ENCODE results near the gene CLPSL1.

Gene CLPSL1

DNA sequence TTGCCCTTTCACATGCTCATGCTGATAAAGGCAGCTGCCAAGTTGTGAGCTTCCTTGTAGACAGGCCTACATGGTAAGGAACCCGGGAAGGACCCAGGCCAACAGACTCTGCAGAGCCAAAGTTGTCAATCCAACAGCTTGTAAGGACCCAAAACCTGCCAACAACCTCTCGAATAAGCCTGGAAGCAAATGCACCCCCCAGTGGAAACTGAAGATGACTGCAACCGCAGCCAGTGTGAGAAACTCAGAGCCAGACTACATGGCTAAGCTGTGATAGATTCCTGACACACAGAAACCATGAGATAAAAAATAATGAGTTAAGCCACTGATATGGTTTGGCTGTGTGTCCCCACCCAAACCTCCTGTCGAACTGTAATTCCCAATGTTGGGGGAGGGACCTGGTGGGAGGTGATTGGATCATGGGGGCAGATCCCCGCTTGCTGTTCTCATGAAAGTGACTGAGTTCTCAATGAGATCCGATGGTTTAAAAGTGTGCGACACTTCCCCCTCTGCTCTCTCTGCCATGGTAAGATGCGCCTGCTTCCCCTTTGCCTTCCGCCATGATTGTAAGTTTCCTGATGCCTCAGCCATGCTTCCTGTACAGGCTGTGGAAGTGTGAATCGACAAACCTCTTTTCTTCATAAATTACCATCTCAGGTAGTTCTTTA lies 23.2 kb upstream of the CLPSL1 start:
- TF ChIP-seq, protein P1, sequence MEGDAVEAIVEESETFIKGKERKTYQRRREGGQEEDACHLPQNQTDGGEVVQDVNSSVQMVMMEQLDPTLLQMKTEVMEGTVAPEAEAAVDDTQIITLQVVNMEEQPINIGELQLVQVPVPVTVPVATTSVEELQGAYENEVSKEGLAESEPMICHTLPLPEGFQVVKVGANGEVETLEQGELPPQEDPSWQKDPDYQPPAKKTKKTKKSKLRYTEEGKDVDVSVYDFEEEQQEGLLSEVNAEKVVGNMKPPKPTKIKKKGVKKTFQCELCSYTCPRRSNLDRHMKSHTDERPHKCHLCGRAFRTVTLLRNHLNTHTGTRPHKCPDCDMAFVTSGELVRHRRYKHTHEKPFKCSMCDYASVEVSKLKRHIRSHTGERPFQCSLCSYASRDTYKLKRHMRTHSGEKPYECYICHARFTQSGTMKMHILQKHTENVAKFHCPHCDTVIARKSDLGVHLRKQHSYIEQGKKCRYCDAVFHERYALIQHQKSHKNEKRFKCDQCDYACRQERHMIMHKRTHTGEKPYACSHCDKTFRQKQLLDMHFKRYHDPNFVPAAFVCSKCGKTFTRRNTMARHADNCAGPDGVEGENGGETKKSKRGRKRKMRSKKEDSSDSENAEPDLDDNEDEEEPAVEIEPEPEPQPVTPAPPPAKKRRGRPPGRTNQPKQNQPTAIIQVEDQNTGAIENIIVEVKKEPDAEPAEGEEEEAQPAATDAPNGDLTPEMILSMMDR (IDR thresholded peaks at IDR 0.05; ENCODE audit: insufficient read depth, missing control alignments), result peak; percentile 20
- DNase-seq (ENCODE audit: insufficient read length, low spot score), result no peak
- no peak for FAIRE-seq

DNA sequence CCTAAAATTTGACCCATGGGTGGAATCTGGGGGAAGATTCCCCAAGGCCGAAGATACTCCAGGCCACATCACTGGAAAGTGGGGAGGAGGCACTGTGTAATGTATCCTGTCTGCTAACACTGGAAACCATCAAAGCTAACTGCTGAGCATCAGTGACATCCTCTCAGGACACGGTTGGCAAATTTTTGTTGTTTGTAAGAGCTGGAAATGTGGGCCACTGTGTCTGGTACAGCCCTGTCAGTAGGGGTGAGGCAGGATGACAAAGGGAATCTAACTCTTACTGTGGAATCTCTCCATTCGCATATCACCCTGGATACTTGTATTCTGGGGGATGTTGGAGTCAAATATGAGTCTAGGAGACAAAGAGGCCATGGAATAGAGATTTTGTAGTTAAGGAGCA lies 21.4 kb upstream of the CLPSL1 start:
- TF ChIP-seq, protein P1 (IDR thresholded peaks at IDR 0.05; ENCODE audit: insufficient read depth, missing control alignments), result no peak
- FAIRE-seq (no peak), DNase-seq (ENCODE audit: insufficient read length, low spot score) (no peak)

DNA sequence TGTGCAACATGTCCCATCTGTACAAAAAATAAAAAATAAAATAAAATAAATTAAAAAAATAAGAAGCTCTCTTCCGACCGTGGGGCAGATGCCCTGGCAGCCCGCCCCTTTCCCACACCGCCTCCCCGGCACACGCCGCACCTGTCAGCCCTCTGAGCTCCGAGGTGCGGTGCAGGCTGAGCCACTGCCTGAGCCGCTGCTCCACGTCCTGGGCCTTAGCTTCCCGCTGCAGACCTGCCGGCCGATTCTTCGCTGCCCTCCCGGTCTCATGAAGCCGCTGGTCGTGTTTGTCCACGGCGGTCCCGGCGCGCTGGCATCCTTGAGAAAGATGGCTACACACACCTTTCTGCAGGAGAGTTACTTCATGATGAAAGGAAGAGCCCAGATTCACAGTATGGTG lies 15.1 kb upstream of the CLPSL1 start:
- no peak for FAIRE-seq
- no peak for DNase-seq (ENCODE audit: insufficient read length, low spot score)
- TF ChIP-seq, protein P1 (IDR thresholded peaks at IDR 0.05; ENCODE audit: insufficient read depth, missing control alignments), result no peak

DNA sequence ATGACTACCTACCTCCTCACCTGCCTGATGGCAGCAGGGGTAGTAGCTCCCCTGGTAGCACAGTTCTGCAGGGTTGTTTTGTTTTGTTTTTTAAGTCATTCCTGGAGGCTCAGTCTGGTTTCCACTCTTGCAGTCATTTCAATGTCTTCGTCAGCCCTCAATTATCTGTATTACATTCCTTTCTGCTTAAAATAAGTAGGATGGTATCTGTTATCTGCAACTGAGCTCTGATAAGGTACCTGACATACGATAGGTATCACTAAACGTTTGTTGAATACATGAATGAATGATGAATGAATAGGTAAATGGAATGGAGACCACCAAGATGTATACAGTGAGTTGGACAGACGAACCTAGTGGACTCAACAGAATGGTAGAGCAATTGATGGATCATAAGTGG lies 11.6 kb upstream of the CLPSL1 start:
- TF ChIP-seq, protein P1 (IDR thresholded peaks at IDR 0.05; ENCODE audit: insufficient read depth, missing control alignments), result no peak
- no peak for FAIRE-seq
- no peak for DNase-seq (ENCODE audit: insufficient read length, low spot score)

DNA sequence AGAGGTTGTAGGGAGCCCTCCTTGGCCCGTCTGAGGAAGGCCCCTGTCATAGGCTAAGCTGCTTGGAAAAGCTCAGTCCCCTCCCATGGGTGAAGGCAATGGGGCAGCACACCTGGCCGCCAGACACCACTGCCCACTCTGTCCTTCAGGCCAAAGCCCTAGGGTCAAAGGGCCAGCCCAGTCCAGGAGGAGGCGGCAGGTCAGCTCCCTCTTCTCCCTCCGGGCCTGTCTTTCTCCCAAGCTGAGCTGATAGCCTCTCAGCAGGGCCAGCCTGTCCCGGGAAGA lies 9.5 kb upstream of the CLPSL1 start:
- TF ChIP-seq, protein P1 (IDR thresholded peaks at IDR 0.05; ENCODE audit: insufficient read depth, missing control alignments), result no peak

DNA sequence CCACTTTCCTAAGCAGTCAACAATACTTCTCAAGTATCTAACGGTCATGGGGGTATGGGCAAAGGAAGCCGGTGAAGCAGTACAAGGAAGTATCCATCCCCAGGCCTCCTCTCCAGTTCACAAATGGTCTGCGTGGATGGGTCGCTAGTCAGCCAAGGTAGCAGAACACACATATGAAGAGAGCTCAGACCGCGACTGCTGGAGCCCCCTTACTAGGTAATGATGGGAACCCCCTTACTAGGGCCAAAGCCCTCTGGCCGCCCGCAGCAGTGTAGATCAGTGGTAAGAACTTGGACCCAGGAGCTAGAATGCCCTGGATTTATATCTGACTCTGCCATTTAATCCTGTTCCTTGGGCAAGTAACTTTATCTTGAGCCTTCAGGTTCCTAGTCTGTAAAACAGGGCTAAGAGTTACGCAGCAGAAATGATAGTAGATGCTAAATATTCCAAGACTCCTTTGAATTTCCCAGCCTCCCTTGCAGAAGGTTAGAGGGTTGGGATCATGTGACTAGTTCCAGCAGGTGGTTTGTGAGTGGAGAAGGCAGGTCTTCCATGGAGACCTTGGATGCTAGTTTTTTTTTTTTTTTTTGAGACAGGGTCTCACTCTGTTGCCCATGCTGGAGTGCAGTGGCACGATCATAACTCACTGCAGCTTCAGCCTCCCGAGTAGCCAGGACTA lies 6.6 kb upstream of the CLPSL1 start:
- TF ChIP-seq, protein P1 (IDR thresholded peaks at IDR 0.05; ENCODE audit: insufficient read depth, missing control alignments), result no peak
- no peak for DNase-seq (ENCODE audit: insufficient read length, low spot score)
- FAIRE-seq, result no peak

More for the DNA sequence above, 9.5 kb upstream of the CLPSL1 start:
- DNase-seq (ENCODE audit: insufficient read length, low spot score) (no peak), FAIRE-seq (no peak)

DNA sequence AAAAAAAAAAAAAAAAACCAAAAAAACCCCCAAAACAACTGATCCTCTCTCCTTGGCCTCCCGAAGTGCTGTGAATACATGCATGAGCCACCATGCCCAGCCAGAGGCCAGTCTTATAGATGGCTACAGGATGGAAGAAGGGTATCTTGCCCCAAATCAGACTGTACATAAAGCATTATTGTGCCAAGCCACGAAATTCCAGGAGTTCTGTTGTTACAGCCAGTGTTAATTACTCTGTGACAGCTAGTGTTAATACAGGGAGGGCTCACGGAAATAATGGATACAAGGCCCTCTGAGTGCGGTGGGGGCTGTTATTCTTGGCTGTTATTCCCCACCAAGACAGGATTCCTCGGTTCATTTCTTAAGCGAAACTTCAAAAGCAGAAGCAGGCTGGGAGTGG lies 5.8 kb upstream of the CLPSL1 start:
- TF ChIP-seq, protein P1 (IDR thresholded peaks at IDR 0.05; ENCODE audit: insufficient read depth, missing control alignments), result no peak
- FAIRE-seq (no peak), DNase-seq (ENCODE audit: insufficient read length, low spot score) (no peak)
